A204.1 (cell line): ENCODE measurements around the gene TNFRSF13B.
"Not testable (repeated sequence)": the region's sequence is repeated elsewhere in the genome, so short reads cannot be mapped to it uniquely, and the experiment has no call there.

ENCODE experiments used
- FAIRE-seq: peaks from 2 replicates; lab custom pipeline; 2012; peaks lifted over from hg19 to GRCh38; lab: Jason Lieb, UNC

TNFRSF13B gene

DNA sequence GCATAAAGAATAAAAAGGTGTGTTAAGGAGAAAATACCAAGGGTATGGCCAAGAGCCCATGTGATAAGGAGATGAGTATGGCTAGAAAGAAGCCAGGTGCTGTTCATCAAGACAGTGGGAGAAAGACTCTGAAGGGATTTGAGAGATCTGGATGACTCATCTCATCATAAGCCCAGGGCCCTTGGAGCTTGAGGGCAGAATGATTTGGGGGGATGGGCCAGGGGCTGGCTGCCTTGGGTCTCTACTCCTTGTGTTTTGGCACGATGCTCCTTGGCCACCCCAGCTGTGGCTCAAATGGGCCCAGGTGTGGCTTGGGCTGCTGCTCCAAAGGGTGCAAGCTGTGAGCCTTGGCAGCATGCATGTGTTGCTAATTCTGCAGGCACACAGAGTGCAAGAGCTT lies 14.5 kb upstream of the TNFRSF13B start:
- no peak for FAIRE-seq

DNA sequence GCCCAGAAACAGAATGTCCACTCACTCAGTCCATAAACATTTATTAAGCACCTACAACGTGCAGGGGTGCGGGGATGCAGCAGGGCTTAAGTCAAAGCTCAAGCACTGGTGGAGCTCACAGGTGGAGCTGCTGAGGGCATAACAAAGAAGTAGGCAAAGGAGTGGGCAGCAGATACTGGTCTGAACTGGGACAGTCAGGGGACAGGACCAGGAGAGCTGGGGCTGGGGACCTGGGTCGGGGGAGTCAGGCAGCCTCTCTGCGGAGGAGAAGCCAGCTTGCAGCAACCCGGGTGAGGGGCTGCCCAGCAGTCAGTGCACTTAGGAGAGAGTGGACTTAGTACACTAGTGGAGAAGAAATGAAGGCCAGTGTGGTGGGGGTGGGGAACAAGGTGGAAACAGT lies 10.0 kb upstream of the TNFRSF13B start:
- no peak for FAIRE-seq

DNA sequence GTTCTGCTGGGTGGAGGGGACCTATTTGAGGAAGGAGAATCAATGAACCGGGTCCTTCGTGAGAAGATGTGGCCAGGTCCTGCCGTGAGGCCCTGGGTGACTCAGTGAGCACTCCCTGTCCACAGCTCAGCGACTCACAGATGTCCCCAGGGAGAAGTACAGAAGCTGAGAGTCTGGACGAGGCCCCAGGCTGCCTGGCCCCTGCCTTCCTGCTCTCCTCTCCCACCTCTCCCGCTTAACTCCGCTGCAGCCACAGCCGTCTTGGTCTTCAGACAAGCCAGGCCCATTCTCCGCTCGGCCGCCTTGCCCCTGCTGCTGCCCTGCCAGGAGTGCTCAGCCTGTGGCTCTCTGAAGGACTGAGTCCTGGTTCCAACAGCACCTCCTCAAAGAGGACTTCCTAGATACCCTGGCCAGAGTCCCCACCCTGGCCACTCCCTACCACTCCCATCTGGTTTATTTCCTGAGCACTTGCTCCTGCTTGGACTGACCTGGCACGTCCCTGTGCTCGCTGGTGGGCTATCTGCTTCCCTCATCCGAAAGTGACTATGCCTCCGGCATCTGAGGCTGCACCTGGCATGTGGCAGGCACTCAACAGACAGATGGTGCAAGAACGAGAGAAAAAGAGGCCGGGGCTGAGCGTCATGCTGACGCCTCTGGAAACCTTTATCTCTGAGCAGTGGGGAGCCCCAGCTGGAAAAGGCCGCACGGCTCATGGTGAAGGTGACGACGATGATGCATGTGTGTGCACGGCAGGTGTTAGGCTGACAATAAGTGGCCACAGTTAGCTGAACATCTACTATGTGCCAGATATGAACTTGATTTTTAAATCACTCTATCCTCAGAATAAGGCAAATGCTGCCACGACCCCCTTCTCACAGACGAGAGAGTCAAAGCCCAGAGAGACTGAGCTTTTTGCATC lies 9.2 kb upstream of the TNFRSF13B start:
- no peak for FAIRE-seq

GRCh38 chr17:16980061-16980460 lies 8.1 kb upstream of the TNFRSF13B start:
- no peak for FAIRE-seq

DNA sequence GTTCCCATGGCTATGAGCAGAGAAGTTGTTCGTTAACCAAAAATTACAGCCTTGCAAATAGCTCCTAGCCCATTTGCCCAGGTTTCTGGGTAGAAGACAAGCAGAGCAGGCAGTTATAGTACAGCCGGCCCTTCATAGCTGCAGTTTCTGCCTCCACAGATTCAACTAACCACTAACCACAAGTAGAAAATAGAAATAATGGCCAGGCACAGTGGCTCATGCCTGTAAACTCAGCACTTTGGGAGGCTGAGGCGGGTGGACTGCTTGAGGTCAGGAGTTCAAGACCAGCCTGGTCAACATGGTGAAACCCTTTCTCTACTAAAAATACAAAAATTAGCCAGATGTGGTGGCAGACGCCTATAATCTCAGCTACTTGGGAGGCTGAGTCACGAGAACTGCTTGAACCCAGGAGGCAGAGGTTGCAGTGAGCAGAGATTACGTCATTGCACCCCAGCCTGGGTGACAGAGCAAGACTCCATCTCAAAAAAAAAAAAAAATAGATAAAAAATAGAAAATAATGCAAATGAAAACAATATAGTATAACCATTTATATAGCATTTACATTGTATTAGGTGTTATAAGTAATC lies 7.4 kb upstream of the TNFRSF13B start:
- FAIRE-seq: not testable (repeated sequence)

DNA sequence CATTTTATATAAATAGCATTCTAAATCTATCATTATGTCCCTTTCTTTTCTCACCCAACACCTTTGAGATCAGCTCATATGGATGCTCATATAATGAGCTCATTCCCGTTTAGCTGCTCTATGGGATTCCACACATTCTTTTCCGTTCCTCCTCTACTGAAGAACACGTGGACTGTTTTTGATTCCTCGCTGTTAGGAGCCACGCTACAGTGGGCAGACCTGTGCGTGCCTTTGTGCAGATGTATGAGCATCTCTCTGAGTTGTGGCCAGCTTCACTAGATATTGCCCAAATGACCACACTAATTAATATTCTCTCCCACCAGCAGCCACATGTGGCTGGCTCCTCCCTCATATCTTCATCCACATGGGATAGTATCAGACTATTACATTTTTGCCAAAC lies 6.0 kb upstream of the TNFRSF13B start:
- FAIRE-seq: no peak

- FAIRE-seq: no peak
Observed at GRCh38 chr17:16976725-16977550, 5.0 kb upstream of the TNFRSF13B start.

DNA sequence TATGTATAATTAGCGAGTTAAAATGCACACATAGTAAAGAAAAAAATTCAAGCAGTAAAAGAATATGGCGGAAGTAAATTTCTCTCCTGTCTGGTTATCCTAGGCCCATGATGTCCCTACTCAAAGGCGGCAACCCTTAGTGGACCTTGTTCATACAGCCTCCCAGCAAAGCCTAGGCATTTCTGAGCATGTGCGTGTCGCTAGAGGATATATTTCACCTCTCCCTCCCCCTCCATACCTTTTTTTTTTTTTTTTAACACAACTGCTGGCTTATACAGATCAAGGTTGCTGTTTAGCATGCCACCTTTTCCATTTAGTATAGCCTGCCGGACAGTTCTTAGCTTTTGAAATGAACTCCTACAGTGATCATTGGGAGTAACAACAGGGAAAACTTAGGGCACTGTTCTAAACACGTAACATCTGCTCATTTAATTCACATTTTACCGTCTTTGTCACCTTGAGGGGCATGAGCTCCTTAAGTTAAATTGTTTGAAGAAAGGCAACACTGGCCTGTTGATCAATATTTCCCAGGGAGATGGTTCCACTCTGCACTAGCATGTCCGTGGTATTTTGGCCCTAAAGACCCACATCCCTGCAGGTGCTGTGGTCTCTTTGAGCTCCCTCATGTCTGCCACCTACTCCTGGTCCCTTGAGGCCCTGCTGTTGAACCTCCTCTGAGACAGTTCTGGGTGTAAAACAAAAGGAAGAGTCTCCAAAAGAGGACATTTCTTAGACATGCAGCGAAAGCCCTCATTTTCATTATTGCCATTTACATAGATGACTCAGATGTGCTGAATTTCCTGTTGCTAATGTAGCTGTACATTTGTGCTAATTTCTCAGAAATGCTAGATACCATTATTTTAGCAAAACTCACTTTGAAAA lies 4.1 kb upstream of the TNFRSF13B start:
- FAIRE-seq: no peak

- no peak for FAIRE-seq
Observed at GRCh38 chr17:16975277-16975651, 3.3 kb upstream of the TNFRSF13B start.

GRCh38 chr17:16974569-16975276 lies 2.8 kb upstream of the TNFRSF13B start:
- no peak for FAIRE-seq

DNA sequence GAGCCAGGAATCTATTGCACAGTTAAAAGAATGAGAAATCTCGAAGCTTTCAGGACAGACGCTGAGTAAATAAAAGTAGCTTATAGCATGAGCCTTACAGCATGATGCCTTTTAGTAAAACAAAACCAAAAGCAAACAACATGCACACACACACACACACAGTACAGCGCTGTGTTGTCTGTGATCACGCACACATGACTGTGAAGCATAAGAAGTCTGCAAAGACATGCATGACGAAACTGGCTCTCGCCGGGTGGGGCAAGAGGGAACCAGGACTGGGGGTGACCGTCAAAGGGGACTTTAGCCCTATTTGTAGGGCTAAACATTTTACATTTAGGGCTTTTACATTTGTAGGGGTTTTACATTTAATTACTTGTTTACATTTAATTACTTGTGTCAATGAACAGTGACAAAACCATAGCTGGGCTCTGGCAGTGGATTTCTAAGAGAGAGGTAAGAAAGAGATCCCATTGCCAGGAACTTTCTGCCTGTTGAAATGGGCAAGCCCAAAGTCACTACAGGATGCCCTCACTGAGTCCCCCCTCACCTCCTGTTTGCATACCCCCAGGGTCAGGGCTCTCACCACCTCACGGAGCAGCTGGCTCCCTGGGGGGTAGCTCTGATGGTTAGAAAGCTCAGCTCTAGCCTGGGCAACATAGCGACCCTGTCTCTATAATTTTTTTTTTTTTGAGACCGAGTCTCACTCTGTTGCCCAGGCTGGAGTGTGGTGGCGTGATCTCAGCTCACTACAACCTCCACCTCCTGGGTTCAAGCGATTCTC lies 2.0 kb upstream of the TNFRSF13B start:
- no peak for FAIRE-seq

GRCh38 chr17:16973043-16973442 lies 1.1 kb upstream of the TNFRSF13B start:
- FAIRE-seq: not testable (repeated sequence)

- FAIRE-seq: no peak
Observed at GRCh38 chr17:16972346-16972745, 428 bp upstream of the TNFRSF13B start.

GRCh38 chr17:16969931-16970906 lies 1.7 kb downstream of the TNFRSF13B start:
- FAIRE-seq: no peak

GRCh38 chr17:16968786-16969185 lies 3.1 kb downstream of the TNFRSF13B start:
- no peak for FAIRE-seq

DNA sequence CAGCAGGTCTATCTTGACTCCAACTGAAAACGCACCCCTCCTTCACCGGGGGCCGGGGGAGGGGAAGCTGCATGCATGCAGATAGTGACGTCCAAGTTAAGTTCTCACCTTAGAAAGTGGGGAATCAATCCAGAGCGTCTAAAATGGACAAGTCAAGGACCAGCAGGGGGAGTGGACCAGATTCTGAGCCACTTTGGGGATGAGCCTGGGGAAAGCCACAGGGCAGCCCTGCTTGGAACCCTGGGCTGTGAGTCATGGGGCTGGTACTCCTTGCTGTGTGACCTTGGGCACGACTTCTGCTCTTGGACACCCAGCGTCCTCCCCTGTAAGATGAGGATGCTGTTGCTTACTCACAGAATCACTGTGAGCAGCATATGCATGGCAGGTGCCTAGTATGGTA lies 9.1 kb downstream of the TNFRSF13B start:
- FAIRE-seq: no peak

DNA sequence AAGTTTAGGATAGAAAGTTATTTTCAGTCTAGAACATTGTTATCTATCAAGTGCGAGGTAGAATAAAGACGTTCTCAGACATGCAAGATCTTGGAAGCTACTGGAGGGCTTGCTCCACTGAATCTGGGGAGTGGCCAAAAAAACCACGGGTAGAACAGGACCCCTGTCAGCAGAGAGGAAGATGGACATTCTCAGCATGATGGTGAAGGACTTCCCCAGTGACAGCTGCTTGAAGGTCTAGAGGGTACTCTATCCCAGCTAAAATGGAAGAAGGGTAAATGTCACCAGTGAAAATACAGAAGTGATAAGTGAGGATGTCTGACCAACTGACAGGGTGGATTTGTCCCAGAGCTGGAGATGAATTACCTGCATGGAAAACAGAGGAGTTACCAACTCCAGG lies 10.1 kb downstream of the TNFRSF13B start:
- no peak for FAIRE-seq

DNA sequence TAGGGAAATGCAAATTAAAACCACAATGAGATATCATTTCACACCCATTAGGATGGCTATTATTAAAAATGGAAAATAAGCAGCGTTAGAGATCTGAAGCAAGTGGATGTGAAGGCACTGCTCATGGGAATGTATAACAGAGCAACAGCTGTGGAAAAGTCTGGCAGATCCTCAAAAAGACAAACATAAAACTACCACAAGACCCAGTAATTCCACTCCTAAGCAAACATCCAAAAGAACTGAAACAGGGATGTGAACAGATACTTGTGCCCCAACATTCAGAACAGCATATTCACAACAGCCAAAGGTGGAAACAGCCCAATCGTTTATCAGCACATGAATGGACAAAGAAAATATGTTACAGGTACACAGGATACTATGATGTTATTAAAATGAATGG lies 10.9 kb downstream of the TNFRSF13B start:
- FAIRE-seq: not testable (repeated sequence)

DNA sequence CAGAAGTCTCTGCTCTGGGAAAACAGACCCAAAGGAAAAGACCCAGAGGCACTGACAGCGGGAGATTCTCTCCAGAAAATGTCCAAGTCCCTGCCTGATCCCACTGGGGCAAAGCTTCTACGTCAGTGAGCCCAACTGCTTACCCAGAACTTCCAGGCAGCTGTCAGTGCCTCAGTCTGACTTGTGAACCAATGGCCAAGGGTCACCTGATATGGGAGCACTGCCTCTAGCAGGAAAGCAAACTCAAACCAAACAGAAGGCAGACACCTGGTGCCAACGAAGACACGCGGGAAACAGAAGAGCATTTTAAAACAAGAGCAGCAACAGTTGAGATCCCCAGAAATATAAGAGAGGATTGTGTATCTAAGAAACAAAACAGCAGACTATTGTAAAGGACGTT lies 16.9 kb downstream of the TNFRSF13B start:
- FAIRE-seq: not testable (repeated sequence)
